Glutamatergic neuron (in vitro differentiated cells): ENCODE results near the gene S100A11. TPM values are rescaled to one million over a fixed set of nuclear protein-coding genes. Genes with fewer than 3 reads are reported as not detected.

Experiments
- DNase-seq: peaks from one replicate; pipeline ENCODE4 v3.0.0; 2022
- H3K27ac Mint-ChIP-seq: one replicate; pipeline ENCODE4 v1.8.0; 2020; ENCODE audit warnings: mild to moderate bottlenecking, mixed read lengths, inconsistent platforms; ENCODE audit not compliant: unreplicated experiment
- H3K27me3 Mint-ChIP-seq: one replicate; pipeline ENCODE4 v1.8.0; 2020; ENCODE audit warnings: mild to moderate bottlenecking, moderate library complexity, mixed read lengths, inconsistent platforms; ENCODE audit not compliant: unreplicated experiment
- H3K36me3 Mint-ChIP-seq: one replicate; pipeline ENCODE4 v1.8.0; 2020; ENCODE audit warnings: mild to moderate bottlenecking, mixed read lengths, inconsistent platforms; ENCODE audit not compliant: unreplicated experiment
- H3K4me1 Mint-ChIP-seq: one replicate; pipeline ENCODE4 v1.8.0; 2020; ENCODE audit warnings: mild to moderate bottlenecking, low read depth, mixed read lengths, inconsistent platforms; ENCODE audit not compliant: unreplicated experiment
- H3K4me3 Mint-ChIP-seq: one replicate; pipeline ENCODE4 v1.8.0; 2020; ENCODE audit warnings: mild to moderate bottlenecking, mixed read lengths, inconsistent platforms; ENCODE audit not compliant: unreplicated experiment
- H3K9me3 Mint-ChIP-seq: one replicate; pipeline ENCODE4 v1.8.0; 2020; ENCODE audit warnings: mild to moderate bottlenecking, moderate library complexity, mixed read lengths, inconsistent platforms; ENCODE audit not compliant: unreplicated experiment
- CTCF ChIP-seq: fragments of 200-600 bp; sonication (generic); IDR thresholded peaks from one replicate; pipeline ENCODE4 v1.5.0; 2021; ENCODE audit not compliant: partially characterized antibody, unreplicated experiment
- total RNA-seq: library from RNA; stranded (reverse); fragmentation: NEBNext Ultra II Directional; extraction: Animal tissue kit (Norgen Biotek cat#: 25700); gene quantifications from one replicate; pipeline ENCODE4 v1.2.1, GENCODE V29; 2021; ENCODE audit not compliant: unreplicated experiment

The S100A11 gene
- total RNA-seq, 1 donor from 2014 or later, result 45.1 TPM

DNA sequence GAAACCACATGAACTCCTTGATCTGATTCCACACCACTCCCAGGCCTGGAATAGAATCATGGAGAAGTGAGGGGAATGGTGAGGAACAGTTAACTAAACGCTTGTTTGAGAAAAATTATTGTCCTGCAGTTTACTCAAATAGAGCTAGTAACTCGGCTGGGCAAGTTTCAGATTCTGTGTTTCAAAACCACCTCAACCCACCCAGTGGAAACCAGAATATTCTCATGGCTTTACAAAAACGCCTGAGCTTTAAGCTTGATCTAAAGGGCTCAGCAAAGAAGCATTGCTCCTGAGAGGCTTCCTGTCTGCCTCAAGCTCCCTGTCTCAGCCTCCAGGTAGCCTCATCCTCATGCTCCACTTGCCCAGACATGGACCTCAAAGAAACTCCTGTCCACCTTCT is 35.5 kb upstream of the S100A11 start:
- Mint-ChIP-seq H3K27me3 (peaks cover 2% of the 10 kb centered on the region), H3K27ac (no peak overlapping the region), H3K4me1 (no peaks in the 10 kb centered on the region), H3K36me3 (no peaks in the 10 kb centered on the region), H3K4me3 (no peak overlapping the region), H3K9me3 (no peaks in the 10 kb centered on the region)
- TF ChIP-seq CTCF, result no peak
- no peak for DNase-seq

- H3K4me3 Mint-ChIP-seq, result no peak overlapping the region
- H3K27ac Mint-ChIP-seq, result no peak overlapping the region
- no peak for DNase-seq
- no peaks in the 10 kb centered on the region for H3K9me3 Mint-ChIP-seq
- no peaks in the 10 kb centered on the region for H3K36me3 Mint-ChIP-seq
- H3K4me1 Mint-ChIP-seq, result no peaks in the 10 kb centered on the region
- no peak for TF ChIP-seq CTCF
- H3K27me3 Mint-ChIP-seq, result peaks cover 2% of the 10 kb centered on the region
Measured at GRCh38 chr1:152071123-152071522, 34.3 kb upstream of the S100A11 start.

DNA sequence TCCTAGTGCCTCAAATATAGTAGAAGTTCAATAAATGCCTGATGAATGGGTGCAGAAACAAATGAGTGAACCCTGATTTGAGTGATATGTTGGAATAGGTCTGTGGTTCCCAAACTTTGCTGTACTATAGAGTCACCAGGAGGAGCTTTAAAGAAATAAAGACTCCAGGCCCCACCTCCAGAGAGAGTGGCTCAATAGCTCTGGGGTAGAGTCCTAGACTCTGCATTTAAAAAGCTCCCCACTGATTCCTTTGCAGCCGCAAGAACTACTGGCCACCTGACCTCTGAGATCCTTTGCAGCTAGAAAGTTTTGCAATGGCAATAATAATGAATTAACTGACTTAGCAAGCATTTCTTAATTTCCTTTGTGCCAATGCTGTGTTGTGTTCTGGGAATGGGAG is 31.1 kb upstream of the S100A11 start:
- Mint-ChIP-seq H3K27ac (no peak overlapping the region), H3K4me1 (no peaks in the 10 kb centered on the region), H3K27me3 (peaks cover 2% of the 10 kb centered on the region), H3K36me3 (no peaks in the 10 kb centered on the region), H3K9me3 (no peaks in the 10 kb centered on the region), H3K4me3 (no peak overlapping the region)
- no peak for TF ChIP-seq CTCF
- DNase-seq, result no peak

GRCh38 chr1:152067150-152067549 is 30.3 kb upstream of the S100A11 start:
- H3K4me3 Mint-ChIP-seq, result no peak overlapping the region
- no peak for TF ChIP-seq CTCF
- H3K27me3 Mint-ChIP-seq, result peaks cover 2% of the 10 kb centered on the region
- no peaks in the 10 kb centered on the region for H3K4me1 Mint-ChIP-seq
- no peaks in the 10 kb centered on the region for H3K36me3 Mint-ChIP-seq
- H3K27ac Mint-ChIP-seq, result no peak overlapping the region
- DNase-seq, result no peak
- H3K9me3 Mint-ChIP-seq, result no peaks in the 10 kb centered on the region

- no peaks in the 10 kb centered on the region for H3K9me3 Mint-ChIP-seq
- no peaks in the 10 kb centered on the region for H3K27me3 Mint-ChIP-seq
- H3K27ac Mint-ChIP-seq, result no peak overlapping the region
- no peaks in the 10 kb centered on the region for H3K4me1 Mint-ChIP-seq
- DNase-seq, result no peak
- H3K4me3 Mint-ChIP-seq, result no peak overlapping the region
- no peaks in the 10 kb centered on the region for H3K36me3 Mint-ChIP-seq
- TF ChIP-seq CTCF, result no peak
Measured at GRCh38 chr1:152061952-152062351, 25.1 kb upstream of the S100A11 start.
